Head of caudate nucleus (tissue), 42 donors: ENCODE data around the gene KDM4D.
A peak's percentile ranks its signal among the peaks of the same experiment; 100 is the strongest.
"Not testable (repeated sequence)": the region's sequence is repeated elsewhere in the genome, so short reads cannot be mapped to it uniquely, and the experiment has no call there.

Experiments
- DNase-seq, 42 donors: peaks; one replicate each; pipeline versions ENCODE4 v3.0.0 to v3.0.0-alpha.2; 2020 to 2021; ENCODE audit warnings: mixed read lengths in 7 of 42
- intact Hi-C: fragments of 100-400 bp; cut with DNase I; formaldehyde crosslinking; loops from one replicate; pipeline ENCODE4 v1.15.0; 2022

KDM4D gene

DNA sequence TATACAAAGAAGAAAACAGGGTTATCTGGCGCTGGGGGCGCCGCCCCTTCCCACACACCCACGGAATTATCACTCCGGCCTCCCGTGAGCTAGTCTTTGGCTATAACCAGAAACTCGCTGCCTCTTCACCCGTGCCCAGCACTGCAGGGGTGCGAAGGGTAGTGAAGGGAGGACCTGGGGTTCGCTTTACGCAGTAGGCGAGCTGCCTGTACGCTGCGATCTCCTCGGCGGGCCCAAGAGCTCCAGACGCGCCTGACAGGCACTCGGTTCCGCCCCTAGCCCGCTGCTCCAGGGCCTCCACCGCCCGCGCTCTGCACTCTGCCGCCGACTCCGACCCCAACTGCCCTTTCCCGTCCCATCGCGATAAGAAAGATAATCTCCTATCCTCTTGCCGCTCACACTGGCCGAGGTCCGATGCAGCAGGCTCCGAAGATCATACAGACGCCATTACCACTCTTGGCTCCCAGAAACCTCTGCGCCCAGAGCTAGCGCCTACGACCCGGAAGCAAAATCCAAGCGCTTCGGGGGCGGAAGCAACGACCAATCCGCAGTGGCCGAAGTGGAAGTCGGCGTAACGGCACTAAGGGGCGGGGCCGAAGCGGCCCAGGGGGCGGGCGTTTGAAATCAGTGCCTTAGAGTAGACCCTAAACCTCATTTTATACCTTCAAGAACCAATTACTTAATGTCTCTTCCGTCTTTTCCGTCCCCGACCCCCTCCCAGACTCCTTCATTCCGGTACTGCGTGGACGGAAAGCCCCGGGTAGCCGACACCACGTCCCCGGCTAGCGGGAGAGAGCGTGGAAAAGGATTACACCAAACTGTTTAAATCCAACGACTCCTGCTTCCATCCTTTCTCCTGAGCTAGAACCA is at the start of gene KDM4D, which contains the start of gene CWC15:
Gene KDM4D (plus strand): TSS at position 611 of the 870 bp plus-strand sequence. CDS start 23,664 bp downstream, outside the sequence.
Gene CWC15 (minus strand): TSS at position 458 of the 870 bp plus-strand sequence. CDS start 1,371 bp downstream, outside the sequence.
- DNase-seq: peak; percentile 91 to 99 (median 96)
- intact Hi-C loops: loop anchor here (5.0 to 10.0 kb wide), 3 partner anchors 91 to 791 kb away; partner anchors contain the start of gene SRSF8

DNA sequence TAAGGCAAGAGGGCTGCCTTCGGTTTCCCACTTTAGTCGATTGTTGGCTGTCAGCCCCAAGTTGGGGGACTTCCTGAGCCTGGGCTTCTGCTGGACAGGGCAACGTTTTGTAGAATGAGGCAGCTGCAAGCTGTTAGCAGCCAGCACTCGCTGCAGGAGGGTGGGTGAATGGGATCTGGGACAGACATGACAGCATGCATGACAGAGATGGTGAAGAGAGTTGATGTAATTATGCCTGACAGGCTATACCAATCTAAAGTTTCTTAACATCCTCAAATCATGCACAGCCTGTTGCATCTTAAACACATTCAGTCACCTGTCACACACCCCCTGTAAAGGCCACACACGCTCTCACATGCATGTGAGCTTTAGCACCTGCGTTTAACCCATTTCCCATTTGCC is 49.3 kb upstream of the KDM4D start:
- intact Hi-C loops: no loop called here
- peak in 2 of 42 donors; percentile 18 to 20 for DNase-seq

DNA sequence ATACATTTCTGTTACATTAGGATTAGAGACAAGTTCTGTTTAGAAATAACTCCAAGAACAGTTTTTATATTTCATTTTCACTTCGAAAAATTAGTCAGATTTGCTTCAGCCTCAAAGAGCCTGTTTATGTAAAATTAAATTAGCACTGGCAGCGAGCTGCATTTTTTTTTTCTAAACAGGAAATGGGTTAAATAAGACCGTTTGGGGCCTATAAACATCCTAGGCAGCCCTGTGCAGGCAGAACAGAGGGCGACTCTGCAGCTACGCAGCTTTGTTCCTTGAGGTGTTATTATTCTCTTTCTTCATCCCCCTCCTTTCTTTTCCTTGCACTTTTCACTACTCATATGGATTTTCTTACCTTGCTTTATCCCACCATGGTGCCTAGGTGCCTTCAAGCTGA is 48.9 kb upstream of the KDM4D start:
- intact Hi-C loops: no loop called here
- no peak for DNase-seq

DNA sequence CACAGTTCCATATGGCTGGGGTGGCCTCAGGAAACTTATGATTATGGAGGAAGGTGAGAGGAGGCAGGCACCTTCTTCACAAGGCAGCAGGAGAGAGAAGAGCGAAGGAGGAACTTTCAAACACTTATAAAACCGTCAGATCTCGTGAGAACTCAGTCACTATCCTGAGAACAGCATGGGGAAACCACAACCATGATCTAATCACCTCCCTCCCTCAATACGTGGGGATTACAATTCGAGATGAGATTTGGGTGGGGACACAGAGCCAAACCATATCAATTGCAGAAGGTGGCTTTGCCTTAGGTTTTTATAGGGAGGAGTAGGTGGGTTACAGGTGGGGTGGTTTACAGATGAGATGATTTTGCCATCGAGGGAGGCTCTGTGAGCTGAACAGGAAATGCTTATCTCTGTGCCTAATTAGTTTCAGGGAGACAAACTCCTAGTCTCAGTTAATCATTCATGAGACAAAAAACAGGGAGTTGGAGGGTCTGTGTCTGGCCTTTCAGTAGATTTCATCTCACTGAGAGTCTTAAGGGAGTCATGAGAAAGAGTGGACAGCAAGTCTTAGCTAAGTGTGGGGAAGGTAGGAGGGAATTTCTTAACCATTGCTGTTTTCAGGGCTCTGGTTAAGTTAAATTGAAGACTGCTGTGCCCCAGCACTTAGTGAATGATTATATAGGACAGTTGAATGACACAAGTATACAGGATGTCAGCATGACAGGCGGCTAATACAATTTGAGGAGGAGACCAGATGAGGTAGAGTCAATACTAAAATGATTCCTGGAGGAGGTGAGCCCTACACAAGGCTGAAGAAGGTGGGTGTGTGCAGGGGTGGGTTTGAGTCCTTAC is 47.9 kb upstream of the KDM4D start:
- DNase-seq: no peak

DNA sequence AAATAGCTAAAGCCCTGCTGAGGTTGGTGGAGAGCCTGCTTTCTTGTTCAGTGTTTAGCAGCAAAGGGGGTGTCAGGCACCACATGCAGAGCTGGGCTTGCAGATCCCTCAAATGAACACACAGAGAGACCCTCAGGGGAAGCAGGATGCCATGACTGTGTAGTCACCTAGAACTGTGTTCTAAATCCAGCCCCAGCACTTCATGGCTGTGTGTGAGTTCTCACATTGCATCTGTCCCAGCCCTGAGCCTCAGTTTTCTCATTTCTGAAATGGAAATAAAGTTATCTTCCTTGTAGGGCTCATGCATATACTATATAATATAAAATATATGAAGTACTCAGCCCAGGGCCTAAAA is 47.3 kb upstream of the KDM4D start:
- intact Hi-C loops: no loop called here
- no peak for DNase-seq

More for the DNA sequence above, 47.9 kb upstream of the KDM4D start:
- intact Hi-C loops: no loop called here

DNA sequence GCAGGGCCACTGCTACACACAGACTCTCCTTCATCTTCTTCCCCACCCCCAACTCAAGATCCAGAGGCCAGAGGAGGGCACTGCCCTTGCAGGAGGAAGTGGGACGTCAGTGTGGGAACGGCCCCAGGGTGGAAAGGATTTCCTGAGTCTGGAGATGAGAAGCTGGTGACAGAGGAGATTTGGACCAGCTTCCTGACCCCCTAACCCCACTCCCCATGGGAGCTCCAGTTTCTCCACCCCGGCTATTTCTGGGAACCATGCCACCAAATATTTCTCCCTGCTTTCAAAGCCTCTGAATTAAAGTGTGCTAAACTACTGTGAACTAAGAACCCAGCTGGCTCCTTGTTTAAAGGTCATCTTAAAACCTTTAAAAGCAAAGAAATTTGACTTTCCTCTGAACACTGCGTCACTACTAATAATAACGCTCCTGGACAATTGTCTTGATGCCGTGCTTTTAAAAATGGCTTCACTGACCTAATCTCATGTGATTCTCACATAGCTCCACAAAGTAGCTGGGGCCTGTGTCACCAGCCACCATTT is 46.7 kb upstream of the KDM4D start:
- peak in 31 of 42 donors; percentile 4 to 61 (median 27) for DNase-seq

DNA sequence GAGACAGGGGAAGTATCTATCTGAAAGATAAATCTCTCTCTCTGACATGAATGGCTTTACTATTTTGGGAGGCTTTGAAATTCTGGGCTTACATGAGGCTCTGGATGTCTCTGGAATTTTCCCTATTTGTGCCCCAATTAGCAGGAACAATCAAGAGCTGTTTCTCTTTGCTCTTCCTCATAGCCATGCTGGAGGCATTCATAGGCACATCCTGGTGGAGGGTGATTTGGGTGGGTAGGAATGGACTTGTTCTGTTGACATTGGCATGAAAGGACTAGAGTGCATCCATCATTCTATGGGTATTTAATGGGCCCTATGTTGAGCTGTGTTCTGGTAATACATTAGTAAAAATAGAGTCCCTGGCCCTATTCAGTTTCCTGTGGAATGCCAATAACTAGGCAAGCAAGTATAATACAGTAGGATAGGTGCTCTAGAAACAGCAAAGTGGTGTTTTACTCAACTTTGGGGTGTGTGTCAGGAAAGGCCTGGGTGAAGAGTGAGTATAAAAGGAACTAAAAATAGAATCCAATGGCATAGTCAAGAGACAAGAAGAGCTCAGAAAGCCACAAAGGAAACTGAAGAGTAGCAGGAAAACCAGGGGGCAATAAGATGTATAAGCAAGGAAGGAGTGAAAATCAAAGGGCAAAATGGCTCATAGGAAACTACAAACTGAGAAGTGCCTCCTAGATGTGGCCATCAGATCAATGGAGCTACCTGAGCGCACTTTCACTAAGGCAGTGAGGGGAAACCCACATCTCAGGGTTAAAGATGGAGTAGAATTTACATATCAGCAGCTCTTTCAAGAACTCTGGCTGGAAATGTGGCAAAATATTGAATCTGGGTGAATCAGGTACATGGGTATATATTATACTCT is 45.2 kb upstream of the KDM4D start:
- intact Hi-C loops: no loop called here
- no peak for DNase-seq

More for the DNA sequence above, 46.7 kb upstream of the KDM4D start:
- intact Hi-C loops: no loop called here

DNA sequence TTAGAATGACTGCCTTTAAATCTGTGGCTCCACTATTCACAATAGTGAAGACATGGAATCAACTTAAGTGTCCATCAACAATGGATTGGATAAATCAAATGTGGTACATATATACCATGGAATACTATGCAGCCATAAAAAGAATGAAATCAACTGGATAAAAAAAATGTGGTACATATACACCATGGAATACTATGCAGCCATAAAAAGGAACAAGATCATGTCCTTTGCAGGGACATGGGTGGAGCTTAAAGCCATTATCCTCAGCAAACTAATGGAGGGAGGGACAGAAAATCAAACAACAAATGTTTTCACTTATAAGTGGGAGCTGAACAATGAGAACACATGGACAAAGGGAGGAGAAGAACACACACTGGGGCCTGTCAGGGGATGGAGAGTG is 41.4 kb upstream of the KDM4D start:
- DNase-seq, intact Hi-C loops: not testable (repeated sequence)

DNA sequence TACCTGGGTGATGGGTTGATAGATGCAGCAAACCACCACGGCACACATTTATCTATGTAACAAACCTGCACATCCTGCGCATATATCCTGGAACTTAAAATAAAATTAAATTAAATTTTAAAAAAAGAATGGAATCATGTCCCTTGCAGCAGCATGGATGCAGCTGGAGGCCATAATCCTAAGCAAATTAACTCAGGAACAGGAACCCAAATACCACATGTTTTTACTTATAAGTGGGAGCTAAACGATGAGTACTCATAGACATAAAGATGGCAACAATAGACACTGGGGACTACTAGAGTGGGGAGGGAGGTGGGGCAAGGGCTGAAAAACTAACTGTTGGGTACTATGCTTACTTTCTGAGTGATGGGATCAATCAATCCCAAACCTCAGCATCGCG is 41.0 kb upstream of the KDM4D start:
- intact Hi-C loops: no loop called here
- no peak for DNase-seq

DNA sequence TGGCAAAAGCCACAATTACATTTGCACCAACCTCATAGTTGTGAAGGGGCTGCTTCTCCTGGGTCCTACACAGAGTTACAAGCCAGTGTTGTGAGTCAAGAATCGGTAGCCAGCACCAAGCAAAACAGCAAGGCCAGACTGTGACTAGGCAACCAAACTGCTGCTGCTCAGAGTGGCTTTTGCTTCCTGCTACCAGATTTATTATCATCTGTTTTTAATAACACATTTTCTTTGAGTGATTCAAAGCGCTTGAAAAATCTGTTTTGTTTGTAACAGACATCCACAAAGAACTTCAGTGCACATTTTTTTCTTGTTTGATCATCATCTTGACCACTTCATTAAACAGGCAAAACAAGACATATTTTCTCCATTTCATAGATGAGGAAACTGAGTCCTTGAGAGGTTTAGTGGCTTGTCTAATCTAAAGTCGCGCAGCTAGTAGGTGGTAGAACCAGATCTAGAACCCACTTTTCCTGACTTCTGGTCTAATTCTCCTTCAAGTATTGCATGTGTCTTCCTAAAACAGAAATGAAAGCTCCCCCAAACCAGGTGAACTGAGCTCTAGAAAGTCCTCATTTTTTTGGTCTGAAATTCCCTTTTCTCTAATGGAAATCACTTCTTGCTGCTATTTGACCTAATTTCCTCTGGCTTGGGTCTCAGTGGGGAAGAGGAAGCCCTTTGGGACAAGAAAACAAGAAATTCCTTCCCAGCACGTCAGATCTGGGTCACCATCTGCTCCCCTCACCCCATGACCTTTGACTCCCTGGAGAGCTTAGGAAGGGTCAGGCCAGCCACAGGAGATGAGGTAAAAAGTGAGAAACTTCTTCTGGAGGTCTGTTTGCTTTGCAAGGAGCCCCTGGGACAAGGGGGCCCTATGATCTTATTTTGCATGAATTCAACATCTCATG is 40.0 kb upstream of the KDM4D start:
- DNase-seq: no peak
- intact Hi-C loops: no loop called here

DNA sequence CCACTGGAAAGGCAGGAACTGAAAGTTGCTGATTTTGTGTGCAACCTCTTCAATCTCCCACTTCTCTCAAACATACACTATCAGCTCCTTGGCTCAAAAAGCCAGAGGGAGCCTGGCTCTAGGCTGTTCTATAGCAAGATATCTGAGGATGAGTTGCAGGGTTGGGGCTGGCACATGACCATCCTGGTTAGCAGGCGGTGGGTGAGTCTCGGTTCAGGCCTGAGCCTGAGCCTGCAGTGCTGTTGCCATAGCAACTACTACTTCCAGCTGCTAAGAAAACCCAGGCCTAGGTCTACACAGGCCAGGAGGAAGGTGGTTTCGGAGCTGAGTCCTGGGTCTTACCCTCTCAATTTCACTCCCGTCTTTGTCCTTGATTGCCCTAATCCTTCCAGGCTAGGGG is 39.1 kb upstream of the KDM4D start:
- intact Hi-C loops: no loop called here
- peak in 6 of 42 donors; percentile 3 to 53 (median 23) for DNase-seq

DNA sequence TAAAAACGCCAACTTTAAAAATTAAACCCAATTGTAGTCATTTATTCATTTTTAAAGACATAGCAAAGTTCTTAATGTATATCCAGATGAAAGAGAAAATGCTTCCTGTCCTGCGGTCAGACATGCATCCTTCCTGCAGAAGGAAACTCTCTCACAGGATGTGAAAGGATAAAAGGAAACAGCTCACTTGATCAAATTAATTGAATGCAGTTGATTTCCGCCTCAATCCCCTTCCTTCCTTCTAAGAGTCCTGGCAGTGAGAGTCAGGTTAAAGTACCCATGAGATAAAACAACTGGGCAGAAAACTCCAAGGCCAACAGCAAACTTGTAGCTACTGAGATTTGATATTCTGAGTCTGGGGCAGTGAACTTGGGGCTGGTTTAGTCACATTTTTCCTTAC is 38.7 kb upstream of the KDM4D start:
- intact Hi-C loops: no loop called here
- DNase-seq: no peak

DNA sequence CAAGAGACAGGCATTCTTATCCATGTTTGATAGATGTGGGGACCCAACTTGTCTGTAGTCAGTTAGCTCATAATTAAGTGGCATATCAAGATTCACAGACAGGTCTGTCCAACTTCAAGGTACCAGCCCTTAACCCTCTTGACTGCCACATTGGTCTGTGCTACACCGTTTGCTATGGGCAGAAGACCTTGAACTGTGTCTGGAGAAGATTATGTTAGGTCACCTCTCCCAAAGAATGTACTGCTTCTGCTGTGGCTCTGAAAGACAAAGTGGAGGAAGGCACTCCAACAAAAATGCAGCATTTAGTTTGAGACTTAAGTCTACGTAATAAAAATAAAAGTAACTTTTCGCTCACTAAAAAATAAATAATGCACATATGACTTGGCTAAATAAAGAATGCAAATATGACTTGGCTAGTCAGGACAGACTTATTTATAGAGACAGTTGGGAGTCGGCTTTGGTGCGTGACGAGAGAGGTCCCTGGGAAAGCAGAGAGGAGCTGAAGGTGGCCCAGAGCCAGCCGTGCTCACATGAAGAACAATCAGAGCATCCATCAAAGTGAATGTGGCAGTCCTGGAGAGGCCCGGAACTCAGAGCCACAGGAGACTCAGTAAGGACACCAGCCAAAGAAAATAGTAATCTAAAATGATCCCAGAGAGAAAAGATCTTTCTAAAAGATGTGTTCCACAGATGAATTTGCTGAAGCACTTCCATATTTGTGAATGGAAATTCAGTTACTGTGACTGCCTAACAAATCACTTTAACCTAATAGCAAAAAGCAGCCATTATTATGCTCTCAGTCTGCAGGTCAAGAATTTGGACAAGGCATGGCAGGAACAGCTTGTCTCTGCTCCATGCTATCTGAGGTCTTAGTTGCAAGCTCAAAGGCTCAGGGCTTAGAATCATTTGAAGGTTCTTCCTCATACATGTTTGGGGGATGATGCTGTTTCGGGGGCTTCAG is 35.1 kb upstream of the KDM4D start:
- intact Hi-C loops: no loop called here
- no peak for DNase-seq

DNA sequence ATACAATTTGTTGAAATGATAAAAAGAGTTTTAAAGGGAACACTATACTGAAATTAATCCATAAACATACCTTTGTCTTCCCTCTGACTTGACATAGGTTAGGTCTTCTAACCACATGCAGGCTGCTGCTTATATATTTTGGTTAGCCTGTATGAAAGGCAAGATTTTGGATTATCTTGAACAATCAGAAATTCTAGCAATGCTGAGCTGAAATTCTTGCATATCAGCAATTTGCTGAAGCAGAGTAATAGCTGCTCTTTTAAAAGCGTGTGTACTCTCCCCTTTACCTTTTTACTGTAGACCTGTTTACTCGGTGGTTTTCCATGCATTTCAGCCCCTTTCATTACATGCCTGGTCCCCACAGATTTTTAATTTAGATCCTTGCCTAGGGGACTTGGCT is 34.2 kb upstream of the KDM4D start:
- intact Hi-C loops: no loop called here
- DNase-seq: no peak

DNA sequence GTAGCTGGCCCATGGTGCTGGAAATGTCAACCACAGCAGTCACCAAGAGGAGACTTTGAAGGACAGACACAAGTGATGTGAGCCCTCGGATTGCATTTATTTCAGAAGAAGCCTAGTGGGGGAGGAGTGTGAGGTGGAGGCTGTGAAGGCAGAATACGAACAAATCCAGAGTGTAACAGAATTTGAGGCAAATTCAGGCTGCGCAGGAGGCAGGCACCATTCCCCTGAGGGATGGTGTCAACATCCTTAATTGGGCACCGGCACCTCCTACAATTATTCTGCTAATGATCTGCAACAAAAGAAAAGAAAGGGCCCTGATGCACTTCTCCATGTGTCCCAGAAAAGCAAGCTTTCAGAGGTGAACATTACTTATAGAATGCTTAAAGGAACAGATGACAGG is 32.4 kb upstream of the KDM4D start:
- no peak for DNase-seq
- intact Hi-C loops: no loop called here

DNA sequence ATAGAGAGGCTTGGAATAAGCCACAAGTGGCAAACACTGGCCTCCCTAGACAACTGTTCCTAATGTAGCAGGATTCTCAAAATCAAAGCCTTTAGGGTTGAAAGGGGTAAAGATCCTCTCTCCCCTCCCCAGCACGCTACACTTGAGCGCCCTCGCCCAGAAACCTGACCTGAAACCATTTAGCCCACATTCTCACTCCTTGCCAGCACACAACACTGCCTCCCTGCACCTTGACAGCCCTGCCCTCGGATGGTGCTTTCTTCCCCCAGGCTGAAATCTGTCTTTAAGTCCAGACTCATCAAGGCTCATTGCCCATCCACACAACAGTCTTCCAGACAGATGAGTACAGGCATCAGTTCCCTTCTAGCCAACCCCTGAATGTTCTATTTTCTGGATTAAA is 26.7 kb upstream of the KDM4D start:
- DNase-seq: no peak
- intact Hi-C loops: no loop called here
